K562 (cell line): ENCODE results near the gene PPP1CB. TPM values are rescaled to one million over a fixed set of nuclear protein-coding genes. Genes with fewer than 3 reads are reported as not detected.

Experiments
- ATAC-seq: fragments of 200-7000 bp; cut with Tn5 transposase; 3 replicates; pipeline ENCODE4 v1.9.1; 2020; ENCODE audit warnings: moderate library complexity
- BruUV-seq: library from RNA; stranded (reverse); fragments of 400-500 nt; replicated peaks from 2 replicates; lab custom pipeline; 2021; lab: Mats Ljungman, UMichigan
- CTCF ChIA-PET: fragments of 300-600 bp; formaldehyde crosslinking; extraction: SDS; loops from one replicate; lab custom pipeline; 2021; ENCODE audit warnings: low intra/inter-chr PET ratio; lab: Yijun Ruan, JAX
- POLR2A ChIA-PET: fragments of 300-600, 350-650 bp; sonication (Branson Sonifier 250); formaldehyde crosslinking; extraction: SDS; loops from one replicate; lab custom pipeline; 2021; ENCODE audit warnings: antibody characterized with exemption, inconsistent platforms; lab: Yijun Ruan, JAX
- DNase-seq, 4 experiments: peaks; one replicate each; pipeline versions ENCODE4 v3.0.0 to v3.0.0-alpha.2; 2011 to 2018; ENCODE audit warnings: low spot score in 3 of 4, mixed read lengths in 3 of 4; ENCODE audit errors: extremely low read depth in 1 of 4
- FAIRE-seq: peaks from 2 replicates; lab custom pipeline; 2011; peaks lifted over from hg19 to GRCh38; lab: Jason Lieb, UNC
- H2AFZ ChIP-seq: 2 replicates; pipeline ENCODE4 v1.6.0; 2011; ENCODE audit warnings: low read depth, low read length, control low read depth, inconsistent platforms
- H3K27ac ChIP-seq: fragments of 200-600 bp; 3 replicates; pipeline ENCODE4 v1.8.0; 2011; ENCODE audit warnings: low read depth, mild to moderate bottlenecking, control low read depth, inconsistent platforms, low read length, moderate library complexity, mixed read lengths; ENCODE audit errors: extremely low read depth
- H3K27me3 ChIP-seq, 2 experiments: fragments of 300-600 bp in 1 of 2; 2 replicates in 1 of 2; 3 replicates in 1 of 2; pipeline versions ENCODE4 v1.6.0 to v1.8.0; 2011; ENCODE audit warnings: inconsistent platforms in 2 of 2, low read length in 2 of 2, mild to moderate bottlenecking in 1 of 2, mixed read lengths in 1 of 2, moderate library complexity in 1 of 2; ENCODE audit not compliant: control insufficient read depth in 2 of 2, insufficient read depth in 2 of 2
- H3K36me3 ChIP-seq: fragments of 300-600 bp; 3 replicates; pipeline ENCODE4 v1.8.0; 2011; ENCODE audit warnings: mild to moderate bottlenecking, low read length, inconsistent platforms; ENCODE audit not compliant: control insufficient read depth, insufficient read depth
- H3K4me1 ChIP-seq, 2 experiments: fragments of 200-600 bp in 1 of 2; replicated peaks in 1 of 2; 2 replicates in 1 of 2; 3 replicates in 1 of 2; pipeline versions ENCODE4 v1.5.1 to v1.8.0; 2011; ENCODE audit warnings: inconsistent platforms in 2 of 2, low read length in 2 of 2, mild to moderate bottlenecking in 1 of 2, mixed read lengths in 1 of 2, moderate library complexity in 1 of 2; ENCODE audit not compliant: control insufficient read depth in 2 of 2, insufficient read depth in 2 of 2
- H3K4me2 ChIP-seq: 2 replicates; pipeline ENCODE4 v1.6.1; 2011; ENCODE audit warnings: low read length, control low read depth, inconsistent platforms, mixed read lengths; ENCODE audit not compliant: insufficient read depth
- H3K4me3 ChIP-seq: fragments of 200-600 bp; sonication (generic), shearing (Covaris generic); 2 replicates; pipeline ENCODE4 v1.5.1; 2016; ENCODE audit warnings: control low read depth, inconsistent platforms
- H3K79me2 ChIP-seq: fragments of 200-600 bp; 3 replicates; pipeline ENCODE4 v1.8.0; 2011; ENCODE audit warnings: low read length, inconsistent platforms; ENCODE audit not compliant: control insufficient read depth, insufficient read depth
- H3K9ac ChIP-seq, 2 experiments: 2 replicates each; pipeline versions ENCODE4 v1.6.0 to v1.6.1; 2011; ENCODE audit warnings: low read depth in 2 of 2, low read length in 2 of 2, control low read depth in 1 of 2, inconsistent platforms in 1 of 2, mild to moderate bottlenecking in 1 of 2, mixed read lengths in 1 of 2; ENCODE audit not compliant: insufficient read depth in 1 of 2
- H3K9me1 ChIP-seq: one replicate; pipeline ENCODE4 v1.6.0; 2011; ENCODE audit warnings: inconsistent platforms, mild to moderate bottlenecking, low read length, moderate library complexity; ENCODE audit not compliant: control insufficient read depth, insufficient read depth
- H3K9me3 ChIP-seq: replicated peaks from 2 replicates; pipeline ENCODE4 v1.5.1; 2011; ENCODE audit warnings: low read depth, low read length, inconsistent platforms; ENCODE audit not compliant: control insufficient read depth, insufficient read depth
- H4K20me1 ChIP-seq: replicated peaks from 2 replicates; pipeline ENCODE4 v1.6.1; 2011; ENCODE audit warnings: low read length, inconsistent platforms, mixed read lengths; ENCODE audit not compliant: control insufficient read depth, insufficient read depth
- BRF1 ChIP-seq: IDR thresholded peaks from 3 replicates; pipeline ENCODE4 v1.6.1; 2011; ENCODE audit warnings: borderline replicate concordance, mild to moderate bottlenecking; ENCODE audit not compliant: insufficient read length; ENCODE audit errors: extremely low read depth
- CBFB ChIP-seq: sonication (generic); formaldehyde crosslinking; IDR thresholded peaks from 2 replicates; pipeline ENCODE4 v1.4.0; 2020; ENCODE audit warnings: mild to moderate bottlenecking, missing genetic modification reagents
- CBX5 ChIP-seq: IDR thresholded peaks from 2 replicates; pipeline ENCODE4 v1.6.1; 2014; ENCODE audit warnings: low read depth, borderline replicate concordance
- ERF ChIP-seq: fragments of 450-650 bp; formaldehyde crosslinking; IDR thresholded peaks from 2 replicates; pipeline ENCODE4 v1.4.0; 2020; ENCODE audit warnings: mild to moderate bottlenecking, mixed read lengths
- MEIS2 ChIP-seq: fragments of 450-650 bp; IDR thresholded peaks from 2 replicates; pipeline ENCODE4 v1.6.1; 2014; ENCODE audit warnings: mild to moderate bottlenecking; ENCODE audit not compliant: partially characterized antibody
- NCOA6 ChIP-seq: fragments of 450-650 bp; IDR thresholded peaks from 2 replicates; pipeline ENCODE4 v1.6.1; 2017; ENCODE audit warnings: mild to moderate bottlenecking
- NONO ChIP-seq, 2 experiments: fragments of 200-400 bp in 1 of 2; fragments of 450-650 bp in 1 of 2; formaldehyde crosslinking in 1 of 2; IDR thresholded peaks; 2 replicates each; pipeline ENCODE4 v1.6.1; 2017; ENCODE audit warnings: low read depth in 2 of 2, mild to moderate bottlenecking in 2 of 2, moderate library complexity in 2 of 2, low read length in 1 of 2
- RBM17 ChIP-seq: fragments of 200-400 bp; formaldehyde crosslinking; IDR thresholded peaks from 2 replicates; pipeline ENCODE4 v1.6.1; 2017; ENCODE audit warnings: low read depth, mild to moderate bottlenecking, low read length, borderline replicate concordance
- TCF15 ChIP-seq: fragments of 250-450 bp; sonication (Bioruptor Pico); IDR thresholded peaks from 2 replicates; pipeline ENCODE4 v1.8.0; 2022; ENCODE audit warnings: moderate library complexity, mild to moderate bottlenecking, inconsistent platforms
- THRAP3 ChIP-seq: fragments of 450-650 bp; IDR thresholded peaks from 2 replicates; pipeline ENCODE4 v1.6.1; 2016; ENCODE audit warnings: mild to moderate bottlenecking, inconsistent platforms, borderline replicate concordance
- XRCC3 ChIP-seq: fragments of 450-650 bp; IDR thresholded peaks from 2 replicates; pipeline ENCODE4 v1.6.1; 2017; ENCODE audit warnings: mild to moderate bottlenecking, moderate library complexity
- ZFP1 ChIP-seq: fragments of 450-650 bp; formaldehyde crosslinking; IDR thresholded peaks from 2 replicates; pipeline ENCODE4 v1.4.0; 2020; ENCODE audit warnings: mild to moderate bottlenecking, mixed read lengths
- ZNF197 ChIP-seq: fragments of 200-800 bp; sonication (Bioruptor generic); IDR thresholded peaks from 2 replicates; pipeline ENCODE4 v1.6.1; 2016; ENCODE audit warnings: low read depth, missing genetic modification characterization, missing compliant biosample characterization
- ZNF232 ChIP-seq: sonication (generic); formaldehyde crosslinking; IDR thresholded peaks from 2 replicates; pipeline ENCODE4 v1.8.0; 2022; ENCODE audit warnings: mild to moderate bottlenecking, missing genetic modification reagents
- ZNF24 ChIP-seq: fragments of 450-650 bp; IDR thresholded peaks from 2 replicates; pipeline ENCODE4 v1.6.1; 2016
- ZNF280A ChIP-seq: fragments of 450-650 bp; IDR thresholded peaks from 2 replicates; pipeline ENCODE4 v1.6.1; 2018; ENCODE audit warnings: mild to moderate bottlenecking, low read depth; ENCODE audit not compliant: partially characterized antibody
- ZNF584 ChIP-seq: fragments of 200-800 bp; sonication (Bioruptor generic); IDR thresholded peaks from 2 replicates; pipeline ENCODE4 v1.6.1; 2016; ENCODE audit warnings: low read depth, mild to moderate bottlenecking, missing genetic modification characterization, missing compliant biosample characterization
- ZNF76 ChIP-seq: fragments of 250-450 bp; sonication (Bioruptor Pico); IDR thresholded peaks from 2 replicates; pipeline ENCODE4 v1.4.0; 2020; ENCODE audit warnings: mild to moderate bottlenecking, moderate library complexity, borderline replicate concordance
- WGBS: fragments of 100-300 bp; shearing (Covaris generic); methylation state at CpG from one replicate; pipeline ENCODE4 v1.1.6; 2016; ENCODE audit warnings: low coverage, mixed read lengths; ENCODE audit not compliant: insufficient coverage; ENCODE audit errors: missing lambda C conversion rate; 5-methylcytosine and 5-hydroxymethylcytosine counted together
- in situ Hi-C: fragments of 300-500 bp; cut with MboI; formaldehyde crosslinking; loops from 4 replicates; pipeline ENCODE4 v1.15.0; 2018; ENCODE audit warnings: inconsistent platforms, mixed read lengths
- intact Hi-C: fragments of 100-400 bp; cut with micrococcal nuclease; formaldehyde crosslinking; loops from 2 replicates; pipeline ENCODE4 v1.14.2; 2022
- polyA plus RNA-seq, 8 experiments: library from polyadenylated mRNA; depleted of rRNA in 4 of 8; stranded (reverse) in 5 of 8; unstranded in 3 of 8; fragments of >200 nt; fragmentation: Nextera tagmentation in 2 of 8; fragmentation: Illumina TruSeq in 1 of 8; extraction: Ambion mirVana in 2 of 8; extraction: Trizol in 1 of 8; gene quantifications; 2 replicates each; pipeline versions ENCODE4 v1.2.1 to v1.2.3, GENCODE V29; 2011 to 2014; ENCODE audit warnings: inconsistent platforms in 1 of 8, missing spikeins in 1 of 8
- total RNA-seq, 7 experiments: library from RNA; depleted of rRNA in 6 of 7; stranded (reverse); fragments of >200 nt in 6 of 7; fragmentation: Illumina TruSeq in 2 of 7; extraction: Trizol in 2 of 7; gene quantifications; 2 replicates each; pipeline versions ENCODE4 v1.2.1 to v1.2.3, GENCODE V29; 2011 to 2021; ENCODE audit warnings: low replicate concordance in 1 of 7

Gene PPP1CB
- total and polyA plus RNA-seq, 9 of the 15 experiments (the other 6 are each of a cell fraction or from before 2014, with no cell fraction given) = 25.6 to 118 (median 58.9) TPM

- TF ChIP-seq ZFP1 (CRISPR knock-in tag) = no peak
- TF ChIP-seq NCOA6 = no peak
- TF ChIP-seq ZNF280A = no peak
- no peak for TF ChIP-seq XRCC3
Observed at GRCh38 chr2:28717339-28717758, 34.3 kb upstream of the PPP1CB start (continued).

- intact Hi-C loops (no loop called here), in situ Hi-C loops (no loop called here)
- Histone ChIP-seq H3K79me2 (no peaks in the 10 kb centered on the region), H3K9me3 (no peaks in the 10 kb centered on the region; the same call in 1 of the 2 replicates), H3K9ac (no peak overlapping the region), H2AFZ (no peak overlapping the region), H3K4me1 (peaks cover 0 to 4% of the 10 kb centered on the region in 2 experiments; a peak in 2 of 5 replicates), H3K27ac (no peak overlapping the region), H3K9me1 (no peaks in the 10 kb centered on the region), H3K36me3 (no peaks in the 10 kb centered on the region), H4K20me1 (no peaks in the 10 kb centered on the region), H3K4me3 (no peak overlapping the region), H3K4me2 (no peak overlapping the region), H3K27me3 (peaks cover 0 to 2% of the 10 kb centered on the region in 2 experiments; a peak in 1 of 5 replicates)
- WGBS = 13% methylated on average over 3 of the region's 3 CpGs
- ATAC-seq (no peak), DNase-seq (no peak), FAIRE-seq (no peak)
- no peak for TF ChIP-seq ZNF584
- TF ChIP-seq CBFB = no peak
- no peak for TF ChIP-seq ERF (CRISPR knock-in tag)
- TF ChIP-seq ZNF76 (CRISPR knock-in tag) = no peak
- no peak for TF ChIP-seq RBM17
- TF ChIP-seq CBX5 = no peak
- no peak for TF ChIP-seq NONO (IDR thresholded peaks at IDR 0.05; ENCODE audit: low read depth in 2 of 2, low read length in 1 of 2)
- no peak for TF ChIP-seq ZNF197 (CRISPR knock-in tag)
- TF ChIP-seq ZNF24 = no peak
- TF ChIP-seq BRF1 = no peak
- TF ChIP-seq ZNF232 = no peak
- no peak for TF ChIP-seq TCF15 (CRISPR knock-in tag)
- no peak for TF ChIP-seq MEIS2
- no peak for TF ChIP-seq THRAP3
- BruUV-seq = no TSS peak
- ChIA-PET CTCF (no interaction called here), POLR2A (interaction anchor here (1.4 kb wide), 1 partner anchor 10 kb away, joined by 3 read pairs; no protein-coding TSS in a partner anchor)
Observed at GRCh38 chr2:28720345-28720744, 31.3 kb upstream of the PPP1CB start.
